HepG2 (cell line): ENCODE measurements around the gene TMEM229A. TPM values are rescaled to one million over a fixed set of nuclear protein-coding genes. Genes with fewer than 3 reads are reported as not detected.

Experiments
- ATAC-seq: fragments of 200-7000 bp; cut with Tn5 transposase; 3 replicates; pipeline ENCODE4 v1.9.1; 2020; ENCODE audit warnings: mild to moderate bottlenecking, moderate library complexity
- BruUV-seq: library from RNA; stranded (reverse); fragments of 400-500 nt; replicated peaks from 2 replicates; lab custom pipeline; 2021; lab: Mats Ljungman, UMichigan
- CTCF ChIA-PET: fragments of 300-600 bp; formaldehyde crosslinking; extraction: SDS; loops from one replicate; lab custom pipeline; 2021; ENCODE audit warnings: low total read pairs, inconsistent platforms, low intra/inter-chr PET ratio; lab: Yijun Ruan, JAX
- POLR2A ChIA-PET: fragments of 350-600 bp; sonication (Branson Sonifier 250); formaldehyde crosslinking; loops from one replicate; lab custom pipeline; 2020; ENCODE audit warnings: antibody characterized with exemption, inconsistent platforms; lab: Yijun Ruan, JAX
- DNase-seq: peaks from one replicate; pipeline ENCODE4 v3.0.0-alpha.2; 2015; ENCODE audit warnings: low spot score
- FAIRE-seq: peaks from 3 replicates; lab custom pipeline; 2011; peaks lifted over from hg19 to GRCh38; lab: Jason Lieb, UNC
- H2AFZ ChIP-seq: one replicate; pipeline ENCODE4 v1.6.1; 2011; ENCODE audit warnings: low read length, inconsistent platforms
- H3K27ac ChIP-seq: fragments of 300-600 bp; 3 replicates; pipeline ENCODE4 v1.8.0; 2011; ENCODE audit warnings: mixed run types, mild to moderate bottlenecking, mixed read lengths, low read length, inconsistent platforms; ENCODE audit not compliant: insufficient read depth; ENCODE audit errors: extremely low read length
- H3K27me3 ChIP-seq, 2 experiments: fragments of 200-600 bp in 1 of 2; 2 replicates in 1 of 2; 3 replicates in 1 of 2; pipeline versions ENCODE4 v1.6.0 to v1.8.0; 2011; ENCODE audit warnings: low read length in 2 of 2, mild to moderate bottlenecking in 2 of 2, moderate library complexity in 2 of 2, inconsistent platforms in 1 of 2; ENCODE audit not compliant: insufficient read depth in 2 of 2, control insufficient read depth in 1 of 2
- H3K36me3 ChIP-seq, 2 experiments: fragments of 200-600 bp in 1 of 2; replicated peaks in 1 of 2; 2 replicates in 1 of 2; 3 replicates in 1 of 2; pipeline versions ENCODE4 v1.5.1 to v1.8.0; 2011; ENCODE audit warnings: low read length in 2 of 2, inconsistent platforms in 1 of 2; ENCODE audit not compliant: insufficient read depth in 2 of 2, control insufficient read depth in 1 of 2
- H3K4me1 ChIP-seq: 2 replicates; pipeline ENCODE4 v1.5.1; 2012; ENCODE audit warnings: low read length, inconsistent platforms; ENCODE audit not compliant: insufficient read depth
- H3K4me2 ChIP-seq: 2 replicates; pipeline ENCODE4 v1.6.0; 2011; ENCODE audit warnings: low read depth, low read length, inconsistent platforms
- H3K4me3 ChIP-seq, 3 experiments: fragments of 200-600 bp in 1 of 3; sonication (generic), shearing (Covaris generic) in 1 of 3; replicated peaks in 1 of 3; 2 replicates each; pipeline ENCODE4 v1.5.1; 2011 to 2016; ENCODE audit warnings: low read length in 3 of 3, inconsistent platforms in 2 of 3, low read depth in 2 of 3, mild to moderate bottlenecking in 2 of 3, control low read depth in 1 of 3, mixed read lengths in 1 of 3; ENCODE audit not compliant: insufficient read depth in 1 of 3
- H3K79me2 ChIP-seq: one replicate; pipeline ENCODE4 v1.6.1; 2011; ENCODE audit warnings: low read length, inconsistent platforms; ENCODE audit not compliant: insufficient read depth
- H3K9ac ChIP-seq: 2 replicates; pipeline ENCODE4 v1.6.0; 2011; ENCODE audit warnings: mild to moderate bottlenecking, low read depth, low read length, inconsistent platforms; ENCODE audit not compliant: insufficient read depth
- H3K9me3 ChIP-seq: 2 replicates; pipeline ENCODE4 v1.5.1; 2012; ENCODE audit warnings: mild to moderate bottlenecking, low read length
- H4K20me1 ChIP-seq: 2 replicates; pipeline ENCODE4 v1.6.0; 2011; ENCODE audit warnings: inconsistent platforms, mild to moderate bottlenecking, low read length, moderate library complexity; ENCODE audit not compliant: insufficient read depth
- CREB3 ChIP-seq: sonication (generic); formaldehyde crosslinking; IDR thresholded peaks from 2 replicates; pipeline ENCODE4 v1.5.0; 2020; ENCODE audit warnings: missing genetic modification reagents
- ERF ChIP-seq: IDR thresholded peaks from 2 replicates; pipeline ENCODE4 v1.6.1; 2018; ENCODE audit warnings: missing biosample characterization, missing genetic modification reagents
- GATAD2A ChIP-seq: IDR thresholded peaks from 2 replicates; pipeline ENCODE4 v1.6.1; 2016
- NR2F6 ChIP-seq, 2 experiments: IDR thresholded peaks; 2 replicates each; pipeline ENCODE4 v1.6.1; 2016; ENCODE audit warnings: antibody characterized with exemption in 1 of 2, mild to moderate bottlenecking in 1 of 2
- SRSF9 ChIP-seq: fragments of 200-400 bp; formaldehyde crosslinking; IDR thresholded peaks from 2 replicates; pipeline ENCODE4 v1.6.1; 2018; ENCODE audit warnings: borderline replicate concordance, mild to moderate bottlenecking, low read depth, low read length; ENCODE audit not compliant: insufficient read depth, poor library complexity, severe bottlenecking
- ZNF672 ChIP-seq: sonication (generic); formaldehyde crosslinking; IDR thresholded peaks from 2 replicates; pipeline ENCODE4 v1.8.1; 2022; ENCODE audit warnings: missing genetic modification reagents
- ZNF770 ChIP-seq: sonication (generic); formaldehyde crosslinking; IDR thresholded peaks from 2 replicates; pipeline ENCODE4 v1.5.0; 2020; ENCODE audit warnings: mild to moderate bottlenecking, missing genetic modification reagents
- in situ Hi-C: cut with HindIII; loops from 2 replicates; pipeline ENCODE4 v1.10.0; 2017; ENCODE audit warnings: low pct_unique_long_range_greater_than_20kb; ENCODE audit not compliant: extremely low pct_ligation_motif_present
- intact Hi-C: fragments of 100-400 bp; cut with micrococcal nuclease; formaldehyde crosslinking; loops from one replicate; pipeline ENCODE4 v1.10.0; 2022; ENCODE audit not compliant: unreplicated experiment
- polyA plus RNA-seq, 8 experiments: library from polyadenylated mRNA; depleted of rRNA in 3 of 8; stranded (reverse) in 7 of 8; unstranded in 1 of 8; fragments of >200 nt; fragmentation: Illumina TruSeq in 4 of 8; extraction: Trizol in 4 of 8; gene quantifications; 2 replicates each; pipeline versions ENCODE4 v1.2.1 to v1.2.3, GENCODE V29; 2011 to 2016; ENCODE audit warnings: low read depth in 4 of 8, missing spikeins in 1 of 8, mixed read lengths in 1 of 8; ENCODE audit not compliant: insufficient read depth in 1 of 8
- total RNA-seq, 5 experiments: library from RNA; depleted of rRNA; stranded (reverse); fragments of >200 nt; fragmentation: Illumina TruSeq; extraction: Trizol; gene quantifications; 2 replicates each; pipeline ENCODE4 v1.2.3, GENCODE V29; 2016; ENCODE audit warnings: low read depth in 1 of 5
- TF ChIP-seq, protein P1 (sequence below): sonication (generic); formaldehyde crosslinking; IDR thresholded peaks from 2 replicates; pipeline ENCODE4 v1.4.0; 2020; ENCODE audit warnings: missing genetic modification reagents
- TF ChIP-seq, protein P2 (sequence below): sonication (generic); formaldehyde crosslinking; IDR thresholded peaks from 2 replicates; pipeline ENCODE4 v1.8.0; 2022; ENCODE audit warnings: low read depth, missing genetic modification reagents

TMEM229A gene
- total and polyA plus RNA-seq, 2 of the 13 experiments (the other 11 are each of a cell fraction or from before 2014, with no cell fraction given): not detected

GRCh38 chr7:123994449-123994848, 38.4 kb downstream of the TMEM229A start:
- ATAC-seq: no peak

More at GRCh38 chr7:123994449-123994848, 38.4 kb downstream of the TMEM229A start:
- Histone ChIP-seq H3K9ac (no peak overlapping the region), H3K4me3 (no peak overlapping the region), H3K27ac (no peak overlapping the region), H3K36me3 (no peaks in the 10 kb centered on the region), H3K27me3 (no peaks in the 10 kb centered on the region; a peak in 1 of 5 replicates), H4K20me1 (no peaks in the 10 kb centered on the region), H3K9me3 (no peaks in the 10 kb centered on the region), H3K4me2 (no peak overlapping the region), H3K79me2 (no peaks in the 10 kb centered on the region), H2AFZ (no peak overlapping the region), H3K4me1 (no peaks in the 10 kb centered on the region)
- no TSS peak for BruUV-seq
- no peak for TF ChIP-seq GATAD2A (CRISPR knock-in tag)
- no peak for TF ChIP-seq ERF (CRISPR knock-in tag)
- TF ChIP-seq SRSF9: no peak
- TF ChIP-seq, protein P1, sequence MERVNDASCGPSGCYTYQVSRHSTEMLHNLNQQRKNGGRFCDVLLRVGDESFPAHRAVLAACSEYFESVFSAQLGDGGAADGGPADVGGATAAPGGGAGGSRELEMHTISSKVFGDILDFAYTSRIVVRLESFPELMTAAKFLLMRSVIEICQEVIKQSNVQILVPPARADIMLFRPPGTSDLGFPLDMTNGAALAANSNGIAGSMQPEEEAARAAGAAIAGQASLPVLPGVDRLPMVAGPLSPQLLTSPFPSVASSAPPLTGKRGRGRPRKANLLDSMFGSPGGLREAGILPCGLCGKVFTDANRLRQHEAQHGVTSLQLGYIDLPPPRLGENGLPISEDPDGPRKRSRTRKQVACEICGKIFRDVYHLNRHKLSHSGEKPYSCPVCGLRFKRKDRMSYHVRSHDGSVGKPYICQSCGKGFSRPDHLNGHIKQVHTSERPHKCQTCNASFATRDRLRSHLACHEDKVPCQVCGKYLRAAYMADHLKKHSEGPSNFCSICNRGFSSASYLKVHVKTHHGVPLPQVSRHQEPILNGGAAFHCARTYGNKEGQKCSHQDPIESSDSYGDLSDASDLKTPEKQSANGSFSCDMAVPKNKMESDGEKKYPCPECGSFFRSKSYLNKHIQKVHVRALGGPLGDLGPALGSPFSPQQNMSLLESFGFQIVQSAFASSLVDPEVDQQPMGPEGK (CRISPR knock-in tag): no peak
- TF ChIP-seq NR2F6 (IDR thresholded peaks at IDR 0.05): no peak
- no peak for TF ChIP-seq NR2F6 (CRISPR knock-in tag; IDR thresholded peaks at IDR 0.05)
- no peak for TF ChIP-seq ZNF672 (CRISPR knock-in tag)
- TF ChIP-seq CREB3 (CRISPR knock-in tag): no peak
- TF ChIP-seq, protein P2, sequence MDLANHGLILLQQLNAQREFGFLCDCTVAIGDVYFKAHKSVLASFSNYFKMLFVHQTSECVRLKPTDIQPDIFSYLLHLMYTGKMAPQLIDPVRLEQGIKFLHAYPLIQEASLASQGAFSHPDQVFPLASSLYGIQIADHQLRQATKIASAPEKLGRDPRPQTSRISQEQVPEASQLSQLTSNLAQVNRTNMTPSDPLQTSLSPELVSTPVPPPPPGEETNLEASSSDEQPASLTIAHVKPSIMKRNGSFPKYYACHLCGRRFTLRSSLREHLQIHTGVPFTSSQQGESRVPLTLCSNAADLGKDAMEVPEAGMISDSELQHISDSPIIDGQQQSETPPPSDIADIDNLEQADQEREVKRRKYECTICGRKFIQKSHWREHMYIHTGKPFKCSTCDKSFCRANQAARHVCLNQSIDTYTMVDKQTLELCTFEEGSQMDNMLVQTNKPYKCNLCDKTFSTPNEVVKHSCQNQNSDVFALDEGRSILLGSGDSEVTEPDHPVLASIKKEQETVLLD: no peak
- TF ChIP-seq ZNF770 (CRISPR knock-in tag): no peak
- in situ Hi-C loops: no loop called here
- FAIRE-seq: no peak
- ChIA-PET CTCF (no interaction called here), POLR2A (no interaction called here)
- intact Hi-C loops: no loop called here
- DNase-seq: no peak
